ENCODE results near the gene ZNF423.

The ZNF423 gene

GRCh38 chr16:49619811-49620157 is 236.1 kb downstream of the ZNF423 start:
- DNase-seq: no peak

GRCh38 chr16:49618955-49619354 is 237.0 kb downstream of the ZNF423 start:
- DNase-seq: no peak

GRCh38 chr16:49617710-49618330 is 238.1 kb downstream of the ZNF423 start:
- DNase-seq: no peak

- no peak for DNase-seq
Observed at GRCh38 chr16:49617016-49617629, 238.8 kb downstream of the ZNF423 start.

GRCh38 chr16:49615576-49615975 is 240.3 kb downstream of the ZNF423 start:
- no peak for DNase-seq

GRCh38 chr16:49610983-49611382 is 244.9 kb downstream of the ZNF423 start:
- DNase-seq: no peak

- no peak for DNase-seq
Observed at GRCh38 chr16:49608779-49609178, 247.1 kb downstream of the ZNF423 start.

GRCh38 chr16:49608098-49608497 is 247.8 kb downstream of the ZNF423 start:
- no peak for DNase-seq

GRCh38 chr16:49605536-49606254 is 250.2 kb downstream of the ZNF423 start:
- DNase-seq: no peak

- no peak for DNase-seq
Observed at GRCh38 chr16:49604602-49605001, 251.3 kb downstream of the ZNF423 start.

- DNase-seq: no peak
Observed at GRCh38 chr16:49603956-49604355, 252.0 kb downstream of the ZNF423 start.

- DNase-seq: no peak
Observed at GRCh38 chr16:49602976-49603310, 253.0 kb downstream of the ZNF423 start.

- no peak for DNase-seq
Observed at GRCh38 chr16:49602201-49602975, 253.5 kb downstream of the ZNF423 start.

GRCh38 chr16:49601576-49601975 is 254.3 kb downstream of the ZNF423 start:
- no peak for DNase-seq

GRCh38 chr16:49600976-49601375 is 254.9 kb downstream of the ZNF423 start:
- no peak for DNase-seq

- no peak for DNase-seq
Observed at GRCh38 chr16:49600536-49600935, 255.4 kb downstream of the ZNF423 start.

GRCh38 chr16:49599704-49600103 is 256.2 kb downstream of the ZNF423 start:
- no peak for DNase-seq

GRCh38 chr16:49599281-49599680 is 256.6 kb downstream of the ZNF423 start:
- DNase-seq: no peak

- DNase-seq: no peak
Observed at GRCh38 chr16:49598383-49599170, 257.3 kb downstream of the ZNF423 start.

GRCh38 chr16:49597796-49598195 is 258.1 kb downstream of the ZNF423 start:
- no peak for DNase-seq

- DNase-seq: no peak
Observed at GRCh38 chr16:49596648-49597291, 259.1 kb downstream of the ZNF423 start.

GRCh38 chr16:49596068-49596467 is 259.8 kb downstream of the ZNF423 start:
- peak in 1 of 2 donors; percentile 4 for DNase-seq

Measured in inflammatory macrophage (primary cell).